Esophagus (tissue), 2 donors: ENCODE measurements around the gene YJEFN3. TPM values are rescaled to one million over a fixed set of nuclear protein-coding genes. Genes with fewer than 3 reads are reported as not detected.
A peak's percentile ranks its signal among the peaks of the same experiment; 100 is the strongest.

ENCODE experiments used
- H3K27ac ChIP-seq, 2 donors: one replicate each; pipeline ENCODE4 v1.5.1; 2013; ENCODE audit warnings: low read depth in 2 of 2, mild to moderate bottlenecking in 2 of 2, inconsistent platforms in 1 of 2, low read length in 1 of 2, moderate library complexity in 1 of 2
- H3K27me3 ChIP-seq, 2 donors: one replicate each; pipeline ENCODE4 v1.6.1; 2013; ENCODE audit warnings: low read length in 2 of 2, control low read depth in 1 of 2, mild to moderate bottlenecking in 1 of 2; ENCODE audit not compliant: insufficient read depth in 2 of 2, control insufficient read depth in 1 of 2
- H3K36me3 ChIP-seq, 2 donors: one replicate each; pipeline ENCODE4 v1.6.1; 2013; ENCODE audit warnings: low read length in 1 of 2; ENCODE audit not compliant: control insufficient read depth in 2 of 2, insufficient read depth in 2 of 2
- H3K4me1 ChIP-seq, 2 donors: one replicate each; pipeline ENCODE4 v1.6.1; 2013; ENCODE audit warnings: low read length in 1 of 2; ENCODE audit not compliant: control insufficient read depth in 2 of 2, insufficient read depth in 2 of 2
- H3K4me3 ChIP-seq, 2 donors: one replicate each; pipeline ENCODE4 v1.5.1; 2013; ENCODE audit warnings: low read length in 2 of 2, mild to moderate bottlenecking in 2 of 2, low read depth in 1 of 2, moderate library complexity in 1 of 2
- H3K9me3 ChIP-seq, 2 donors: one replicate each; pipeline ENCODE4 v1.6.1; 2013; ENCODE audit warnings: mild to moderate bottlenecking in 2 of 2, low read depth in 1 of 2, low read length in 1 of 2, moderate library complexity in 1 of 2; ENCODE audit not compliant: control insufficient read depth in 2 of 2, insufficient read depth in 1 of 2
- WGBS, 2 donors: extraction: QIAGEN DNeasy Blood & Tissue Kit; methylation state at CpG; one replicate each; pipeline ENCODE4 v1.1.7; 2013; 5-methylcytosine and 5-hydroxymethylcytosine counted together
- polyA plus RNA-seq, 2 donors: library from polyadenylated mRNA; stranded (reverse); fragments of 200-250 nt; gene quantifications; one replicate each; pipeline ENCODE4 v1.2.3, GENCODE V29; 2013
- donor health status: healthy with polysubstance abuse.
- donor health status: Bipolar disorder and iron deficiency.

YJEFN3 gene
- polyA plus RNA-seq, 2 donors, result 1.6 to 7.3 TPM

GRCh38 chr19:19538061-19538784 lies 9.5 kb downstream of the YJEFN3 start, which contains the start of gene CILP2:
TSS of gene CILP2 (plus strand) at chr19:19538265. CDS start at chr19:19538350, 85 bp downstream.
- H3K9me3 ChIP-seq, result peaks cover 0 to 14% of the 10 kb centered on the region in 2 donors
- peaks cover 2 to 24% of the 10 kb centered on the region in 2 donors for H3K4me1 ChIP-seq
- WGBS, 2 donors, result 2 to 4% methylated on average over 36 to 56 of the region's 56 CpGs
- H3K36me3 ChIP-seq, result no peaks in the 10 kb centered on the region
- peak within 1 kb of the TSS in 1 of 2 donors; percentile 19 for H3K4me3 ChIP-seq
- peaks cover 0 to 12% of the 10 kb centered on the region in 2 donors for H3K27me3 ChIP-seq
- H3K27ac ChIP-seq, result no peak within 1 kb of the TSS

DNA sequence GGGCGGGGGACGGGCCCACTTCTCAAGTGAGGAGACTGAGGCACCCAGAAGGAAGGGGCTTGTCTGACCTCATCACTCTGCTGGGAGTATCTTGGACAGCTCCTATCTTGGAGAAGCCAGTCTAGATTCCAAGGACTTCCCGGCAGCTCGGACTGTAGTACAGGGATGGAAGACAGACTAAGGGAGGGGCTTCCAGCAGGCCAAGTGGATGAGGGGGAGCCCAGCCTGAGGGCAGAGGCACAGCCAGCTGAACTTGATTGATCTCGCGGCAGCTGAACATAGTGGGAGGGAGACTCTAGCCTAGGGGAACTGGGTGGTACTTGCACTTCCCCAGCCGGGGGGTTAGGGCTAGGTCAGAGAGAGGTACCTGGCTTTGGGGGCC lies 10.1 kb downstream of the YJEFN3 start:
- Histone ChIP-seq H3K4me1 (peaks cover 2 to 24% of the 10 kb centered on the region in 2 donors), H3K36me3 (no peaks in the 10 kb centered on the region), H3K27ac (no peak overlapping the region), H3K27me3 (peaks cover 0 to 12% of the 10 kb centered on the region in 2 donors), H3K4me3 (no peak overlapping the region), H3K9me3 (peaks cover 0 to 14% of the 10 kb centered on the region in 2 donors)
- 21 to 28% methylated on average over 7 of the region's 7 CpGs for WGBS, 2 donors

DNA sequence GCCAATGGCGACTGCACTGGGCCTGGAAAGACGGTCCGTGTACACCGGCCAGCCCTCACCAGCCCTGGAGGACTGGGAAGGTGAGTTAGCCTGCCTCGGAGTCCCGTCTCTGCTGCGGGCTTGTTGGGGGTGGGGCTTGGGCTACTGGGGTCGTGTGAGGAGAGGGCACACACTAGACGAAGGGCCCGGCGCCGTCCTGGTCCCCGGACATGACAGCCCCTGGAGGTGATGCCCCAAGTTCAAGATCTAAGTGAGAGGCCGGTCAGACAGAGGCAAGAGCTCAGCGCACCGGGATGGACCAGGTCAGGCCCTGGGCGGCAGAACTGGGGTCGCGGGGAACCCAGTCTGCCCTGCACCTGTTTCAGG lies 11.0 kb downstream of the YJEFN3 start:
- Histone ChIP-seq H3K9me3 (peaks cover 0 to 14% of the 10 kb centered on the region in 2 donors), H3K36me3 (no peaks in the 10 kb centered on the region), H3K27me3 (peaks cover 0 to 12% of the 10 kb centered on the region in 2 donors), H3K4me3 (no peak overlapping the region), H3K27ac (no peak overlapping the region), H3K4me1 (peaks cover 2 to 24% of the 10 kb centered on the region in 2 donors)
- WGBS, 2 donors, result 40 to 43% methylated on average over 19 of the region's 19 CpGs

- Histone ChIP-seq H3K9me3 (peaks cover 0 to 14% of the 10 kb centered on the region in 2 donors), H3K27me3 (peaks cover 0 to 12% of the 10 kb centered on the region in 2 donors), H3K4me3 (no peak overlapping the region), H3K36me3 (no peaks in the 10 kb centered on the region), H3K4me1 (peaks cover 2 to 24% of the 10 kb centered on the region in 2 donors), H3K27ac (no peak overlapping the region)
- 13 to 26% methylated on average over 46 to 74 of the region's 74 CpGs for WGBS, 2 donors
These were observed 11.5 kb downstream of the YJEFN3 start for GRCh38 chr19:19540064-19540714.

DNA sequence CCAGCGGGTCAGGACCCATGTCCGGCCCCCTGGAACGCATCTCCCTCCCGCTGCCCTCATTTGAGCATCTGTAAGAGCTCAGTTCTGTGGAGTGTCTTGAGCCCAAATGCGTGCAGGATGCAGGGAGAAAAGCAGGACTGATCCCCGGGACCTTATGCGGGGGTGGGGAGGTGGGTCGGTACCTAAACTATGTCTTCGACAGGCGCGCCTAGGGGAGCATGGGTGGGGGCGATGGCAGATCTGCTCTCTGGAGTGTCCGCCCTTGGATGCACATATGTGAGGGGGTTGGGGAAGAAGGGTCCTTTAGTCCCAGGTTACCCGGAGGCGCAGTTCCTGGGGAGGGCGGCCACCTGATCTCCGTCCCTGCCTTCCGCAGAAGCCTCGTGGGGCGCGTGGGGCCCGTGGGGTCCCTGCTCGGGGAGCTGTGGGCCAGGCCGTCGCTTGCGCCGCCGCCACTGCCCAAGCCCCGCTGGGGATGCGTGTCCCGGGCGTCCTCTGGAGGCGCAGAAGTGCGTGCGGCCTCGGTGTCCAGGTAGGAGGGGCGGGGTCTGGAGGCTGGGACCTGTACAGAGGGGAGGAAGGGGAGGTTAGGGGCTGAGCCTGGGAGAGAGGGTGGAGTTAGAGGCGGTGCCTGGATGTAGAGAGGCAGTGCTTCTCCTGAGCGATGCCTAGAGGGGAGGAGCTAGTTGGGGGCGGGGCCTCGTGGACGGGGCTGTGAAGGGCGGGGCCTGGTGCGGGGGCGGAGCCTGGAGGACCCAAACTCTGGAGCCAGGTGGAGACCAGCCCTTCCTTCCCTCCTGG lies 12.2 kb downstream of the YJEFN3 start:
- H3K4me1 ChIP-seq, result peaks cover 2 to 24% of the 10 kb centered on the region in 2 donors
- H3K9me3 ChIP-seq, result peaks cover 0 to 13% of the 10 kb centered on the region in 2 donors
- peaks cover 0 to 12% of the 10 kb centered on the region in 2 donors for H3K27me3 ChIP-seq
- no peak overlapping the region for H3K4me3 ChIP-seq
- 4 to 6% methylated on average over 43 to 45 of the region's 45 CpGs for WGBS, 2 donors
- no peaks in the 10 kb centered on the region for H3K36me3 ChIP-seq
- no peak overlapping the region for H3K27ac ChIP-seq

- peaks cover 2 to 24% of the 10 kb centered on the region in 2 donors for H3K4me1 ChIP-seq
- H3K36me3 ChIP-seq, result no peaks in the 10 kb centered on the region
- no peak overlapping the region for H3K4me3 ChIP-seq
- H3K9me3 ChIP-seq, result peaks cover 0 to 13% of the 10 kb centered on the region in 2 donors
- WGBS, 2 donors, result 64 to 81% methylated on average over 16 of the region's 16 CpGs
- no peak overlapping the region for H3K27ac ChIP-seq
- H3K27me3 ChIP-seq, result peaks cover 0 to 12% of the 10 kb centered on the region in 2 donors
These were observed 12.9 kb downstream of the YJEFN3 start for GRCh38 chr19:19541616-19542015.

DNA sequence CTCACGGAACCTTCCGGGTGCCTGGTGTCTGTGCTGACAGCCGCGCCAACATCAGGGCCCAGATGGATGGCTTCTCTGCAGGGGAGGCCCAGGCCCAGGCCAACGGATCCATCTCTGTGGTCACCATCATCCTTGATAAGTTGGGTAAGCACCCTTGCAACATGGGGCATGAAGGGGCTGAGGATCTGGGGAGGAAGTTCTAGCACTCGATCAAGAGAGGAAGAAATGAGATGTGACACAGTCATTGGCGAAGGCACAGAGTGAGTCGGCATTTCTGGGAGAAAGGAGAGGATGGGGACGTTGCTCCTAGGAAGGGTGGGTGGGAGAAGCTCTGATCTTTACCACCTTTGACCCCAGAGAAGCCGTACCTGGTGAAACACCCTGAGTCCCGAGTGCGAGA lies 13.8 kb downstream of the YJEFN3 start:
- Histone ChIP-seq H3K27ac (no peak overlapping the region), H3K4me1 (peaks cover 2 to 23% of the 10 kb centered on the region in 2 donors), H3K9me3 (peaks cover 0 to 13% of the 10 kb centered on the region in 2 donors), H3K4me3 (no peak overlapping the region), H3K36me3 (no peaks in the 10 kb centered on the region), H3K27me3 (peaks cover 0 to 12% of the 10 kb centered on the region in 2 donors)
- WGBS, 2 donors, result 85% methylated on average over 12 of the region's 12 CpGs

DNA sequence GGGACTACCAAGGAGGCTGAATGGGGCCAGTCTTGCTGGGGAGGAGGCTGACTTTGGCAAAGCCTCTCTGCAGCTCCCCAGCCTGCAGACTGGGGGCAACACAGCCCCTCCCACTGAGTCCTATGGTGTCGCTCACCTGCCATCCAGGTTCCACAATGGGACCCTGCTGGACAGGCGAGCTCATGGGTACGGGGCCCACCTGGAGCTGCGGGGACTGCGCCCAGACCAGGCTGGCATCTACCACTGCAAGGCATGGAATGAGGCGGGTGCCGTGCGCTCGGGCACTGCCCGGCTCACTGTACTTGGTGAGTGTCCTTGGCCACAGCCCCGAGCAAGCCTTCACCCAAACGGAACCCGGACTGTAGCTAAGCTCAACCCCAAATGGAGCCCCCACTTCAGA lies 14.4 kb downstream of the YJEFN3 start:
- 93 to 95% methylated on average over 13 of the region's 13 CpGs for WGBS, 2 donors
- peaks cover 2 to 21% of the 10 kb centered on the region in 2 donors for H3K4me1 ChIP-seq
- peaks cover 0 to 11% of the 10 kb centered on the region in 2 donors for H3K9me3 ChIP-seq
- peaks cover 0 to 9% of the 10 kb centered on the region in 2 donors for H3K27me3 ChIP-seq
- no peaks in the 10 kb centered on the region for H3K36me3 ChIP-seq
- H3K4me3 ChIP-seq, result no peak overlapping the region
- no peak overlapping the region for H3K27ac ChIP-seq

DNA sequence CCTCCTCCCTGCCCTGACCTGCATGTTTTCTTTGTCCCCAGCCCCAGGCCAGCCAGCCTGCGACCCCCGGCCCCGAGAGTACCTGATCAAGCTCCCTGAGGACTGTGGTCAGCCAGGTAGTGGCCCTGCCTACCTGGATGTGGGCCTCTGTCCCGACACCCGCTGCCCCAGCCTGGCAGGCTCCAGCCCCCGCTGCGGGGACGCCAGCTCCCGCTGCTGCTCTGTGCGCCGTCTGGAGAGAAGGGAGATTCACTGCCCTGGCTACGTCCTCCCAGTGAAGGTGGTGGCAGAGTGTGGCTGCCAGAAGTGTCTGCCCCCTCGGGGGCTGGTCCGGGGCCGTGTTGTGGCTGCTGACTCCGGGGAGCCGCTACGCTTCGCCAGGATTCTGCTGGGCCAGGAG lies 14.9 kb downstream of the YJEFN3 start:
- WGBS, 2 donors, result 86 to 92% methylated on average over 18 to 19 of the region's 19 CpGs
- Histone ChIP-seq H3K4me3 (no peak overlapping the region), H3K9me3 (peaks cover 0 to 11% of the 10 kb centered on the region in 2 donors), H3K36me3 (no peaks in the 10 kb centered on the region), H3K4me1 (peaks cover 2 to 16% of the 10 kb centered on the region in 2 donors), H3K27ac (no peak overlapping the region), H3K27me3 (peaks cover 0 to 6% of the 10 kb centered on the region in 2 donors)
